NCI-H146 (cell line): ENCODE results near the gene DHX32.

ENCODE experiments used
- DNase-seq: peaks from one replicate; lab custom pipeline; 2025; lab: John Stamatoyannopoulos, UW

DHX32 gene

GRCh38 chr10:125849448-125849847 lies 31.6 kb downstream of the DHX32 start:
- no peak for DNase-seq

- no peak for DNase-seq
Observed at GRCh38 chr10:125848857-125849256, 32.2 kb downstream of the DHX32 start.

GRCh38 chr10:125848371-125848770 lies 32.7 kb downstream of the DHX32 start:
- DNase-seq: no peak

GRCh38 chr10:125846894-125847293 lies 34.2 kb downstream of the DHX32 start:
- DNase-seq: no peak

- no peak for DNase-seq
Observed at GRCh38 chr10:125845617-125846016, 35.5 kb downstream of the DHX32 start.

GRCh38 chr10:125844751-125845221 lies 36.3 kb downstream of the DHX32 start:
- no peak for DNase-seq

GRCh38 chr10:125843603-125844329 lies 37.3 kb downstream of the DHX32 start:
- no peak for DNase-seq

- DNase-seq: peak; percentile 9
Observed at GRCh38 chr10:125840955-125841354, 40.1 kb downstream of the DHX32 start.

DNA sequence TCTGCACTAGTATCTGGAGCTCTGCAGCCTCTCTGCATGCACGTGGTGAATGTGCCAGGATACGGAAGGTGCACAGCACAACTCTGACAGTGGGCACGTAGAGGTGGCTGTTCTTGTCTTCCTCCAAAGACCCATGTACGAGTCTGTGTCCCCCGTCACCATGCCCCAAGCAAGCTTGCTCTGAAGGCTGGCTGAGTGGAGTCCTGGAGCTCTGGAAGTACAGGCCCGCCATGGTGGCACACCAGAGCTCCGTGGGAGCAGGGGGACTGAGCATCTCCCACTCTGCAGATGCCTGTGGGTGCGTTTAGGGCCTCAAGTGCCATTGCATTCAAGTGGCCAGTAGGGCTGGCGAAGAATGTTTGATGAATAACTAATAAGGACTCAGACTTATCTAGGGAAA lies 40.7 kb downstream of the DHX32 start:
- no peak for DNase-seq

GRCh38 chr10:125838802-125839575 lies 42.1 kb downstream of the DHX32 start:
- no peak for DNase-seq

DNA sequence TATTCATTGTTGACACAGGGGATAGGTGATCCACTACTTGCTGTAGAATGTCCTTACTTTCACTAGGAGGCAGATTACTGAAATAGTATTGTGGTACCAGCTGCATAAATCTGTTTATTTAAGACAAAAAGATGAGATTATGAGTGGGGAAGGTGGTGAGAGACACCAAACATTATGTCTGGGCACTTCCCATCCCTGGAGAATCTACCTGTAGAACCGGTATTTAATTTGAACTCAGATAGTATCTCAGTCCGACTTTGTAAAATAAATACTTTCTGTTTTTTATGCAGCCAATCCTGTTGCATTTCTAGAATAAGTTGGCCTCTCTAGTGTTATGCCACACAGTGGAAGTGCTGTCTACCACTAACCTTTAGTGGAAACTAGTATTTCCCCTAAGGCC lies 44.3 kb downstream of the DHX32 start:
- DNase-seq: no peak

DNA sequence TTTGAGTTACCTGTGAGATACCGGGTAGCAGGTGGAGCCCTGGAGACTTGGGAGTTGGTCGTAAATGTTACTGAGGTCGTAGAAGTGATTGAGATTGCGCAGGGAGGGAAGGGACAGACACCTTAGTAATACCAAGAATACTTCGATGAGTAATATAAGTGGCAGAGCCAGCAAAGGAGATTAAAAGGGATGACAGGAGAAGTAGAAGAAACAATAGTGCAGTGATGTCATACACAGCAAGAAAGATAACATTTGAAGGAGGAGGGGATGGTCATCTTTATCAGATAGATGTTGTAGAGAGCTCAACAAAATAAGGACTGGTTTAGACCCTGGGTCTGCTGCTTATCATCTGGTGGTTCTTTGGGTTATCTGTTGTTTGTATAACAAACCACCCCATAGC lies 52.8 kb downstream of the DHX32 start:
- DNase-seq: no peak

DNA sequence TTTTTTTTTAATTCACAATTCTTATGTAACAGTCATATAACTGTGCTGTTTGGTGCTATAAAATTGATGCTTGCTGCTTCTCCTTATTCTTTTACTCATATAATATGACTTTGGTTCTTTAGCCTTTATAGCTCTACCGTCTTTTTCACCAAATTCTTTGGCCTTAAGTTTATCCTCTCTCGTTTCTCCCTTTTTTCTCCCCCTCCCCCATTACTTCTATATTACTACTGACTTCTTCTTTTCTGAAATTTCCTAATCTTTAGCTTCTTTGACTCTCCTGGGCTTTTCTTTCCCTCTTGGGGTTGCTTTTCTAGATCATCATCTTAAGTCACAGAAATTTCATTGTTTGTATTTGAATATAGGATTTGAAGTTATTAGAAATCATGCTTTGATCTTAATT lies 54.0 kb downstream of the DHX32 start:
- no peak for DNase-seq

DNA sequence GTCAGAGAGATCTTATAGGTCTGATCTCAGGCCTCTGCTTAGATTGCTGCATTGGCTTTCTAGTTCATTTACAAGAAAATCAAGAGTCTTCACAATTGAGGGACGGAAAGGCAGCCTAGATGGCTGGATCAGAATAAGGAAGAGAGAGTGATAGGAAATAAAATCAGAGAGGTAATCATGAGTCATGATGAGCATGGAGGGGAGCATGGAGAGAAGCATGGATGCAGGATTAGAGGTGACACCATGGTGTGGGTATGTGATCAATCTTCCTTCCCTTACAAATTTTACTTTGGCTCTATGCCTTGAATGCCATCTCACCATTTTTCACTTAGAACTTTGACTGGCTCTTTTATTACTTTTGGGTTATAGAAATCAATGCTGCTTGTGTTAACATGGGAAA lies 56.4 kb downstream of the DHX32 start:
- no peak for DNase-seq

- peak; percentile 10 for DNase-seq
Observed at GRCh38 chr10:125823663-125824251, 57.3 kb downstream of the DHX32 start.

DNA sequence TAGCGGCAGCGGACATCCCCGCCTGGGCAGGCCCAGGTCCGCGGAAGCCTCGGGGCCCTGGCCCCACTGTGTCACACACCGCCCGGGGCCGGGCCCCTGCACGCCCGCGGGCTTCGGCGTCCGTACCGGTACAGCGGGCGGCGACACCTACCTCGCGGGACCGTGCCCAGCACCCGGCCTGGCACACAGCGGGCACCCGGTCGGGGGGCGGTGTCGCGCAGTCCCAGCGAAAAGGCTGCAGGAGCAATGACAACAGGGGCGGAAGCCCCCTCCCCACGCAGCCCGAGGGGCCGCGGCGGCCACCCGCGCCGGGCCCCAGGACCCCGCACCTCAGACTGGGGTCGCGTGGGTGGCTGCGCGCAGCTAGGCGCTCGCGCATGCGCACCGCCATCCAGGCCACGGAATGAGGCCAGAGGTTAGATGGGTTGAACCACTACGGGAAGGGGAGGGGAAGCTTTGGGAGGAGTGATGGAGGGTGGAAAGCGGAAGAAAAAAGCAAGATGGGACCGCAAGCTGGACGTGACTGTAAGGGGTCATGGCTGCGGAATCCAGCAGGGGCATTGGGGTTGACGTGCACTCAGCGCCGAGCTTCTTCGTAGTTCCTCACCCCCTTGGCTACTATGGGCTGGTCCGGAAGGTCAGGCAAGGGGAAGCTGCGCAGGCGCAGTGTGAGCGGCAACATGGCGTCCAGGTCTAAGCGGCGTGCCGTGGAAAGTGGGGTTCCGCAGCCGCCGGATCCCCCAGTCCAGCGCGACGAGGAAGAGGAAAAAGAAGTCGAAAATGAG lies 58.0 kb downstream of the DHX32 start, which contains the start of the genes BCCIP and UROS:
BCCIP (plus strand) TSS at position 669 of the 785 bp plus-strand sequence; CDS start at position 681, 12 bp downstream.
UROS (minus strand) TSS at position 381 of the 785 bp plus-strand sequence. CDS start 6,759 bp downstream, outside the sequence.
- DNase-seq: peak; percentile 90

GRCh38 chr10:125820701-125821100 lies 60.4 kb downstream of the DHX32 start:
- no peak for DNase-seq

DNA sequence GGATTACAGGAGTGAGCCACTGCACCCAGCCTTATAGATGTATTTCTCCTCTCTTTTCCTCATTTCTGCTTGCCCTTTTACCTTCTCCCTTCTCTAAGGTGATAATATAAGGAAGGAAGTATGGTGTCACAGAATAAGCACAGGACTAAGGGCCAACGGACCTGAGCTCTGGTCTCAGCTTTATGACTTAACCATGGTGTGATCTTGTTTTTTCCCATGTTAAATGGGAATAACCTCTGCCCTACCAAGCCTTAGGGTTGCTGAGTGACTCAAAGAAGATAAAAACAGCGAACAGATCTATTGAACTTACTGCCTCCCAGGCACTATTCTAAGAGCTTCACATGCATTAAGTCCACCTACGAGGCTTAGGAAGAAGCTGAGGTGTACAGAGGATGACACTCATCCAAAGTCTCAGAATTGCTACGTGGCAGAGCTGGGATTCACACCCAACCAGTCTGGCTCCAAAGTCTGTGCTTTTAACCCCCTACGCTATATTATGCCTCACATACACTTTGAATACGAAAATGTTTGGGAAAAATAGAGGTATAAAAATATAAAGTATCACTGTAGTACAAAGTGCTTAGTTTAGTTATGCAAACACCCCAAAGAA lies 63.6 kb downstream of the DHX32 start:
- no peak for DNase-seq

- no peak for DNase-seq
Observed at GRCh38 chr10:125816548-125816947, 64.5 kb downstream of the DHX32 start.

DNA sequence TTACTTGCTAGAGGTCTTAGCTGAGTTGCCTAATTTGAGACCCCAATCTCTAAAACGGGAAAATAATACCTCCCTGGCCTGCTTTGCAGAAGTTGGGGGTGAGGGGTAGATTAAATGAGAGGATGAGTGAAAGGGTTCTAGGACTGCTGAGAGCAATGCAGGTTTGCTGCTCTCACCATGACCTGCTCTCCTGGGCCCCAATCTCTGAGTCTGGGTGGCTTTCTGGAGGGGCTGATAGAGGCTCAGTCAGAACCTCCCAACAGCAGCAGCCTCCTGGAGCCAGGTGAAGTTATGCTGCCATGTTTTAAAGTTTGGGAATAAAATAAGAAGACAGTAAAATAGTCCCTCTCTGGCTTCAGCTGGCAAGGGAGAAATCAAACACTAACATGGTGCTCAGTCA lies 65.3 kb downstream of the DHX32 start:
- DNase-seq: no peak

- no peak for DNase-seq
Observed at GRCh38 chr10:125812128-125812750, 68.9 kb downstream of the DHX32 start.
